Naive thymus-derived CD8-positive, alpha-beta T cell (primary cell): Measurements from ENCODE around the gene TMEM87B. TPM values are rescaled to one million over a fixed set of nuclear protein-coding genes. Genes with fewer than 3 reads are reported as not detected.
A peak's percentile ranks its signal among the peaks of the same experiment; 100 is the strongest.
"Not testable (repeated sequence)": the region's sequence is repeated elsewhere in the genome, so short reads cannot be mapped to it uniquely, and the experiment has no call there.

Experiments used
- ATAC-seq, 2 donors: fragments of 150-1000 bp; cut with Tn5 transposase in 1 of 2; sonication (Bioruptor Pico), chemical (Tn5 transposase) in 1 of 2; 1 replicate in 1 of 2; 2 replicates in 1 of 2; pipeline ENCODE4 v1.10.0; 2021; ENCODE audit warnings: mild to moderate bottlenecking in 2 of 2, moderate library complexity in 2 of 2
- POLR2A ChIA-PET: fragments of 350-600 bp; sonication (Branson Sonifier 250); formaldehyde crosslinking; loops from one replicate; lab custom pipeline; 2021; ENCODE audit warnings: antibody characterized with exemption; lab: Charles Lee
- DNase-seq, 10 donors: peaks; one replicate each; pipeline versions ENCODE4 v3.0.0 to v3.0.0-alpha.2; 2020 to 2022
- H3K27ac Mint-ChIP-seq, 10 donors: one replicate each; pipeline ENCODE4 v1.8.0; 2020 to 2022; ENCODE audit warnings: mild to moderate bottlenecking in 10 of 10, mixed read lengths in 10 of 10, moderate library complexity in 4 of 10, inconsistent platforms in 1 of 10
- H3K27me3 Mint-ChIP-seq, 5 donors: one replicate each; pipeline ENCODE4 v1.8.0; 2021 to 2022; ENCODE audit warnings: mixed read lengths in 5 of 5
- H3K36me3 Mint-ChIP-seq, 3 donors: one replicate each; pipeline ENCODE4 v1.8.0; 2020 to 2022; ENCODE audit warnings: mixed read lengths in 3 of 3, mild to moderate bottlenecking in 2 of 3, inconsistent platforms in 1 of 3
- H3K4me1 Mint-ChIP-seq, 4 donors: one replicate each; pipeline ENCODE4 v1.8.0; 2021 to 2022; ENCODE audit warnings: mixed read lengths in 4 of 4
- H3K4me3 Mint-ChIP-seq, 10 donors: one replicate each; pipeline ENCODE4 v1.8.0; 2020 to 2022; ENCODE audit warnings: mild to moderate bottlenecking in 10 of 10, mixed read lengths in 10 of 10, moderate library complexity in 6 of 10, inconsistent platforms in 1 of 10
- H3K9me3 Mint-ChIP-seq, 9 donors: one replicate each; pipeline ENCODE4 v1.8.0; 2020 to 2022; ENCODE audit warnings: mixed read lengths in 9 of 9, mild to moderate bottlenecking in 3 of 9, inconsistent platforms in 1 of 9, moderate library complexity in 1 of 9
- polyA plus RNA-seq, 3 donors: library from polyadenylated mRNA; unstranded; fragments of 300-500 nt; fragmentation: Illumina TruSeq; gene quantifications; one replicate each; pipeline ENCODE4 v1.2.3, GENCODE V29; 2021
- total RNA-seq, 8 experiments: library from RNA in 2 of 8; stranded (reverse) in 2 of 8; gene quantifications; one replicate each; pipeline ENCODE4 v1.2.3 and lab custom pipeline; 2021 to 2026

Gene TMEM87B
- total and polyA plus RNA-seq, 5 experiments from 2014 or later: 7.0 to 23.8 (median 11.8) TPM

DNA sequence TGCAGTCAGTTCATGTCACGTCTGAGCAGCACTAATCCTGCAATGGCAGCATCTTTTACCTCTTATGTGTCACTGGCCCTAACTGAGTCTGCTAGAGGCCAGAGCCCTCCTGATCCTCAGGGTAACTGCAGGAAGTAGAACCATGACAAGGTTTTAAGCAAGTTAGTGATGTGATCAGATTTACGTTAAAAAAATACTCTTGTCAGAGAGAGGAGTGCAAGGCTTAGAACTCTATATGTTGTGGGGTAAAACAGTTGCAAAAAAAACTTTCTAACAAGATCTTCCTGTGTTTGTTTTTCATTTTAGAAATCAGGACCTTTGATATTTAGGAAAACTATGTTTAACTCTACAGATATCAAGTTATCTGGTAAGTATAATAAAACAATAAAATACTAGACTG is 4.6 kb downstream of the TMEM87B start:
- H3K9me3 Mint-ChIP-seq: no peaks in the 10 kb centered on the region
- no peak for ATAC-seq
- H3K4me3 Mint-ChIP-seq: no peak overlapping the region
- no peak for DNase-seq
- POLR2A ChIA-PET: no interaction called here
- H3K4me1 Mint-ChIP-seq: peaks cover 33 to 67% (median 56%) of the 10 kb centered on the region in 4 donors
- H3K27ac Mint-ChIP-seq: no peak overlapping the region
- H3K27me3 Mint-ChIP-seq: no peaks in the 10 kb centered on the region
- H3K36me3 Mint-ChIP-seq: peaks cover 6 to 60% (median 21%) of the 10 kb centered on the region in 3 donors

DNA sequence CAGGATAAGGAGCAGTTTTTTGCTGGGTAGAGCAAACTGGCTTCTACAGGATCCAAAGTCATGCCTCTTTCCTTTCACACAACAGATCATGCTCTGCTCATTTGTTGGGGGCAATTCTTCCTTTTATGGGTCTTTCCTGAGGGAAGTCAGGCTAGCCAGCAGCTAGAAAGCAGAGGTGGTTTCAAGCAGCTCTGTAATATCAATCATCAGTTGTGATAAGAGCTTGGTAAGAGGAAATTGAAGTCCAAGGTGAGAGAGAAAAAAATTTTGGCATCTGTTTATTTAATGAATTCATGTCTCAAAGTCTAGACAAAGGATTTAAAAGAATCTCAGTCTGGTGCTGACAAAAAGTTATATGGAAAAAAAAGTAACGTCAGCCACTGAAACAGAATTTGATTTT is 6.2 kb downstream of the TMEM87B start:
- Mint-ChIP-seq H3K9me3 (no peaks in the 10 kb centered on the region), H3K4me1 (peaks cover 33 to 71% (median 56%) of the 10 kb centered on the region in 4 donors), H3K4me3 (no peak overlapping the region), H3K36me3 (peaks cover 10 to 73% (median 28%) of the 10 kb centered on the region in 3 donors), H3K27ac (no peak overlapping the region), H3K27me3 (no peaks in the 10 kb centered on the region)
- DNase-seq (no peak), ATAC-seq (no peak)
- POLR2A ChIA-PET: no interaction called here

DNA sequence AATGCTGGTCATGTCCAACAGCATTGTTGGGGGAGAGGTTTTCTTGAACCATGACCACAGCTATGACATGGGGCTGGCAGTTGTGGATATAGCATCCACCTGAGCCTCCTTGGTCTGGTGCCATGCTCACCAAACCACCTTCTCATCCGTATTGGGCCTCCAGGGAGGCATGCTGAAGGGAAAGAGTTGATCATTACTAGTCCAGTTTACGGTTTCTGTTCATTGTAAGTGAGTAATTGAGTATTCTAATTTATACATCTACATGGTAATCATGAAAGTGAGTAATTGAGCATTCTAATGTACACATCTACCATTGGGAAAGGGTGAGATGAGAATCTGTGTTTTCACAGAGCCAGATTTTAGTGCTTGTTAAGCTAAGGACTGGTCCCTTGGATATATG is 6.8 kb downstream of the TMEM87B start:
- peaks cover 28 to 70% (median 51%) of the 10 kb centered on the region in 4 donors for H3K4me1 Mint-ChIP-seq

DNA sequence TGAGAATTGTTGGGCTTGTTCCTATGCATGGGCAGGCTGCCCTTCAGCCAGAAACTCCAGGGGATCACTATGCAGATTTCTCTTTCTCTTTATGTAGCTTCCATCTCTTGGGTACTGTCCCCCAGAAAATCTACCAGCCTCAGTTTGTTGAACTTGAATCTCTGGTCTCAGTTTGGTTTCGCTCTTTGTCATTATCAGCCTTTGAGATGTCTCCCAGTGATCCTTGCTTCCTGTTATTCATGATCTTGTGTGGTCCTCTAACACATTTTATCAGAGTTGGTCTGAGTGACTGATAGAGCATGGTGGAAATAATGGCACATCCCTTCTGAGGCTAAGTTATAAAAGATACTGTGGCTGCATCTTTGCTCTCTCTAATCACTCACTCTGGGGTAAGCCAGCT is 7.8 kb downstream of the TMEM87B start:
- no peak overlapping the region for H3K4me3 Mint-ChIP-seq
- no peak for ATAC-seq
- DNase-seq: no peak
- H3K27ac Mint-ChIP-seq: peak overlapping the region in 2 of 10 donors; percentile 3 to 36
- H3K4me1 Mint-ChIP-seq: peaks cover 27 to 62% (median 42%) of the 10 kb centered on the region in 4 donors
- H3K36me3 Mint-ChIP-seq: peaks cover 15 to 86% (median 36%) of the 10 kb centered on the region in 3 donors
- no peaks in the 10 kb centered on the region for H3K9me3 Mint-ChIP-seq
- H3K27me3 Mint-ChIP-seq: no peaks in the 10 kb centered on the region
- POLR2A ChIA-PET: interaction anchor here (1.4 kb wide), 1 partner anchor 8 kb away, joined by 7 read pairs; the partner anchor contains the start of gene TMEM87B

More for the DNA sequence above, 6.8 kb downstream of the TMEM87B start:
- Mint-ChIP-seq H3K9me3 (no peaks in the 10 kb centered on the region), H3K27me3 (no peaks in the 10 kb centered on the region), H3K27ac (peak overlapping the region in 1 of 10 donors; percentile 9), H3K36me3 (peaks cover 10 to 76% (median 28%) of the 10 kb centered on the region in 3 donors), H3K4me3 (no peak overlapping the region)
- ATAC-seq (no peak), DNase-seq (no peak)
- POLR2A ChIA-PET: no interaction called here

DNA sequence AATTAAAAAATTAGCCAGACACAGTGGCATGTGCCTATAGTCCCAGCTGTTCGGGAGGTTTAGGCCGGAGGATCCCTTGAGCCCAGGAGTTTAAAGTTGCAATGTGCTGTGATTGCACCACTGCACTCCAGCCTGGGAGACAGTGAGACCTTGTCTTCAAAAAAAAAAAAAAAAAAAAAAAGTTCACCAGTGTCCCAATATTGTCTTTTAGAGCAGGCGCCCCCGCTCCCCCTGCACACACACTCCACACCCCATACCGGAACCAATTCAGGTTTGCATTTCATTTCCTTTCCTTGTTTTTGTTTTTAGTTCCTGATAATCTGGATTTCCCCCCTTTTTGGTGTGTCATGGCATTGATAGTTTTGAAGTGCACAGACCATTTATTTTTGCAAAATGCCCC is 10.4 kb downstream of the TMEM87B start:
- no peak for DNase-seq
- no peak for ATAC-seq
- Mint-ChIP-seq H3K27ac (peak overlapping the region in 1 of 10 donors; percentile 8), H3K4me1 (peaks cover 16 to 58% (median 35%) of the 10 kb centered on the region in 4 donors), H3K4me3 (no peak overlapping the region), H3K36me3 (peaks cover 26 to 89% (median 59%) of the 10 kb centered on the region in 3 donors), H3K27me3 (no peaks in the 10 kb centered on the region), H3K9me3 (peaks cover 0 to 4% (median 2%) of the 10 kb centered on the region in 9 donors)
- POLR2A ChIA-PET: no interaction called here

DNA sequence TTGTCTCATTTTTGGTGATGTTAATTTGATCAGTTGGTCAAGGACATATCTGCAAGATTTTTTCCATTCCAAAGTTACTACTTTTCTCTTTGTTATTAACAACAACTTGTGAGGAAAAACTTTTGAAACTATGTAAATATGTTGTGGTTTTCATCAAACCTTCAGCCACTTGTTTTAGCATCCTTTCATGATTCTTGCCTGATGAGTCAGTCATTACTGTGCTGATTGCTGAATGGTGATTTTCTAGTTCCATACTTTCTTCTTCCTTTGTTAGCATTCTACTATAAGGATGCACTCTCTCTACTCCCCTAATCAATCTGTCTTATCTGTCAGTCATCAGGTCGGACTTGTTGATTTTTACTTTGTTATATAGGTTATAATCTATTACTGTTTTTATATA is 10.9 kb downstream of the TMEM87B start:
- Mint-ChIP-seq H3K4me3 (no peak overlapping the region), H3K4me1 (peaks cover 16 to 58% (median 36%) of the 10 kb centered on the region in 4 donors), H3K27ac (peak overlapping the region in 1 of 10 donors; percentile 6), H3K9me3 (peaks cover 0 to 4% (median 2%) of the 10 kb centered on the region in 9 donors), H3K36me3 (peaks cover 26 to 91% (median 63%) of the 10 kb centered on the region in 3 donors), H3K27me3 (no peaks in the 10 kb centered on the region)
- POLR2A ChIA-PET: no interaction called here
- no peak for ATAC-seq
- no peak for DNase-seq

DNA sequence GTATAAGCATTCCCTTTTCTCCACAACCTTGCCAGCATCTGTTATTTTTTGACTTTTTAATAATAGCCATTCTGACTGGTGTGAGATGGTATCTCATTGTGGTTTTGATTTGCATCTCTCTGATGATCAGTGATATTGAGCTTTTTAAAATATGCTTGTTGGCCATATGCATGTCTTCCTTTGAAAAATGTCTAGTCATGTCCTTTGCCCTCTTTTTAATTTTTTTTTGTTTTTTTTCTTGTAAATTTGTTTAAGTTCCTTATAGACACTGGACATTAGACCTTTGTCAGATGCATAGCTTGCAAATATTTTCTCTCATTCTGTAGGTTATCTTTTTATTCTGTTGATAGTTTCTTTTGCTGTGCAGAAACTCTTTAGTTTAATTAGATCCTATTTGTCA is 14.7 kb downstream of the TMEM87B start:
- H3K4me3 Mint-ChIP-seq, H3K27me3 Mint-ChIP-seq, ATAC-seq, H3K27ac Mint-ChIP-seq, DNase-seq, POLR2A ChIA-PET: not testable (repeated sequence)
- H3K9me3 Mint-ChIP-seq: peaks cover 0 to 14% (median 3%) of the 10 kb centered on the region in 9 donors
- peaks cover 24 to 57% (median 44%) of the 10 kb centered on the region in 4 donors for H3K4me1 Mint-ChIP-seq
- peaks cover 40 to 93% (median 76%) of the 10 kb centered on the region in 3 donors for H3K36me3 Mint-ChIP-seq

DNA sequence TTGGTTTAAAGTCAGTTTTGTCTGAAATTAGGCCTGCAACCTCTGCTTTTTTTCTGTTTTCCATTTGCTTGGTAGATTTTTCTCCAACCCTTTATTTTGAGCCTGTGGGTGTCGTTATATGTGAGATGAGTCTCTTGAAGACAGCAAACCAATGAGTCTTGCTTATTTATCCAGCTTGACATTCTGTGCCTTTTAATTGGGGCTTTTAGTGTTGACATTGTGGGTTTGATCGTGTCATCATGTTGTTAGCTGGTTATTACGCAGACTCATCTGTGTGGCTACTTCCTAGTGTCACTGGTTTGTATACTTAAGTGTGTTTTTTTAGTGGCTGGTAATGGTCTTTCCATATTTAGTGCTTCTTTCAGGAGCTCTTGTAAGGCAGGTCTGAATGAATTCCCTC is 18.8 kb downstream of the TMEM87B start:
- Mint-ChIP-seq H3K9me3 (peaks cover 0 to 14% (median 3%) of the 10 kb centered on the region in 9 donors), H3K36me3 (peaks cover 31 to 86% (median 60%) of the 10 kb centered on the region in 3 donors), H3K4me1 (peaks cover 20 to 46% (median 40%) of the 10 kb centered on the region in 4 donors), H3K27me3 (no peaks in the 10 kb centered on the region), H3K4me3 (peak overlapping the region in 1 of 10 donors; percentile 7), H3K27ac (peak overlapping the region in 1 of 10 donors; percentile 29)
- no peak for DNase-seq
- POLR2A ChIA-PET: no interaction called here
- ATAC-seq: no peak

DNA sequence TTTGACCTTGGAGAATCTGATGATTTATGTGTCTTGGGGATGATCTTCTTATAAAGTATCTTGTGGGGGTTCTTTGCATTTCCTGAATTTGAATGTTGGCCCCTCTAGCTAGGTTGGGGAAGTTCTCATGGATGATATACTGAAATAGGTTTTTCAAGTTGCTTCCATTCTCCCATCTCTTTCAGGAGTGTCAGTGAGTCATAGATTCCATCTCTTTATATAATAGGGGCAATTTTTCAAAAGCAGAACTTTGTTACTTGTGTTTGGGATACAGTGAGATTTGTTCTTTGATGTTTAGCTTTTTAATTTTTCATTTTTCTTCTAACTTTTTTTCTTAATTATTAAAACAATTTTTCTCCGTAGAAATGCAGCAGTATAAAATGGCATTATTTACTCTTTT is 19.4 kb downstream of the TMEM87B start:
- Mint-ChIP-seq H3K9me3 (peaks cover 0 to 12% (median 3%) of the 10 kb centered on the region in 9 donors), H3K4me1 (peaks cover 20 to 43% (median 38%) of the 10 kb centered on the region in 4 donors), H3K36me3 (peaks cover 26 to 88% (median 56%) of the 10 kb centered on the region in 3 donors), H3K27me3 (no peaks in the 10 kb centered on the region), H3K4me3 (no peak overlapping the region), H3K27ac (peak overlapping the region in 2 of 10 donors; percentile 5 to 29)
- DNase-seq: no peak
- POLR2A ChIA-PET: no interaction called here
- ATAC-seq: no peak

DNA sequence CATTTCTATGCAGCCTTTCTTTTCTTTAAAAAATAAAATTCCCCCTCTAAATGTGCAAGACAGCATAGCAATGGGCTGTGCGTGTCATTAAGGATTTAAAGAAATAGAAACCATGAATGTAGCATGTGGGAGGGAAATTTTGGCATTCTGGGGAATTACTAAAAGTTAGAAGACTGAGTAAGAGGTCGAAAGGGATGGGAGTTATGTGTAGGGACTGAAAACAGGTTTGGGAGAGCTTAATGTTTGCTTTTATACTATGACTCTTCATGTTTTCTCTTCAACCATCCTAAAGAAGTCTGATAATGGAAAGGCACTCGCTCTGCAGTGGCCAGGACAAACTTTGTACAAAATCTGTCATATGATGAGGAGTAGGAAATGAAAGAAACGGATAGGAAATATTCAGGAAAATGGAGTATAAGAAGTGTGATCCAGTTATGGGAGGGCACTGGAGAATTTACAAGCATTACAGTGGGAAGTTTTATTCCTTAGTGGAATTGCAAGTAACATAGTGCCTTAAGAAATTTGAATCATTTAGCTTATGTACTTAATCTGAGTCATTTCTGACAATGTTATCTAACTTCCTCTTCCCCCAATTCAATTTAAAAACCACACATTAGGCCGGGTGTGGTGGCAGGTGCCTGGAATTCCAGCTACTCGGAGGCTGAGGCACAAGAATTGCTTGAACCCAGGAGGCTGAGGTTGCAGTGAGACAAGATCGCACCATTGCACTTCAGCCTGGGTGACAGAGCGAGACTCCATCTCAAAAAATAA is 20.6 kb downstream of the TMEM87B start:
- H3K9me3 Mint-ChIP-seq: peaks cover 0 to 12% (median 3%) of the 10 kb centered on the region in 9 donors
- H3K4me1 Mint-ChIP-seq: peaks cover 22 to 36% (median 30%) of the 10 kb centered on the region in 4 donors
- H3K27me3 Mint-ChIP-seq: no peaks in the 10 kb centered on the region
- DNase-seq (no peak), ATAC-seq (no peak)
- H3K36me3 Mint-ChIP-seq: peaks cover 20 to 83% (median 44%) of the 10 kb centered on the region in 3 donors
- POLR2A ChIA-PET: no interaction called here
- no peak overlapping the region for H3K4me3 Mint-ChIP-seq
- H3K27ac Mint-ChIP-seq: no peak overlapping the region

DNA sequence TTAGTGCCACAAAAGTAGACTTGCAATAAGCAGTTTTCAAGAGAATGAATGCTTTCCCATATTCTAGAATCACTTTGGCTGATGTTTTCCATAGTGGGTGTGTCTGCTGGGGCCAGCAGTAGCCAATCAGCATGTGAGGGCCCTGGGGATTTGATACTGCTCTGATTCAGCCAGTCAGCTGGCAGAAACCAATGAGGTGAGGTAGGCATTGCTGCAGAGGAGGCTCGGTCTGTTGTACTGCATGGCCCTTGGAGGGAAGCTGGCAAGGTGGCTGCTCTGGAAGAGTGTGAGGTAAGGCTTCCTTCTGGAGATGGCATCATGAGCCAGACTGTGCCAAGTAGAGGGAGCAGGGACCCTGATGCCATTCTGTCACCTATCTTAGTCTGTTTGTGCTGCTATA is 22.7 kb downstream of the TMEM87B start:
- DNase-seq: no peak
- POLR2A ChIA-PET: no interaction called here
- H3K27ac Mint-ChIP-seq: peak overlapping the region in 3 of 10 donors; percentile 8 to 82 (median 43)
- no peaks in the 10 kb centered on the region for H3K27me3 Mint-ChIP-seq
- peaks cover 16 to 83% (median 43%) of the 10 kb centered on the region in 3 donors for H3K36me3 Mint-ChIP-seq
- H3K4me3 Mint-ChIP-seq: no peak overlapping the region
- peaks cover 0 to 12% (median 3%) of the 10 kb centered on the region in 9 donors for H3K9me3 Mint-ChIP-seq
- no peak for ATAC-seq
- H3K4me1 Mint-ChIP-seq: peaks cover 14 to 21% (median 16%) of the 10 kb centered on the region in 4 donors

DNA sequence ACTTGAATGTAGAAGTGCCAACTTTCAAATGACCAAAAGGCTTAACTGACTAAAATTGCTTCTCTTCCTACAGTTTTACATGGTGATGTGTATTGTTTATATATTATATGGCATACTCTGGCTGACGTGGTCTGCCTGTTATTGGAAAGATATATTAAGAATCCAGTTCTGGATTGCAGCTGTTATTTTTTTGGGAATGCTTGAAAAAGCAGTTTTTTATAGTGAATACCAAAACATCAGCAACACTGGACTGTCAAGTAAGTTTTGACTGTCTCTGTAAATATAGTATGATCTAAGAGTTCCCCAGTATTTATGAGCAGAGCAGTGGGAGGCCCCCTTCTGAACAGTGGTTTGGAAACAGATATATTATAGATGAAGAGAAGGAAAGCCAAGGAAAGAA is 26.2 kb downstream of the TMEM87B start:
- Mint-ChIP-seq H3K4me1 (peaks cover 0 to 12% (median 4%) of the 10 kb centered on the region in 4 donors), H3K27me3 (no peaks in the 10 kb centered on the region), H3K36me3 (peaks cover 12 to 83% (median 37%) of the 10 kb centered on the region in 3 donors), H3K9me3 (no peaks in the 10 kb centered on the region), H3K4me3 (no peak overlapping the region), H3K27ac (peak overlapping the region in 1 of 10 donors; percentile 48)
- ATAC-seq: no peak
- POLR2A ChIA-PET: no interaction called here
- DNase-seq: no peak
